GM18520 (cell line): ENCODE measurements around the gene VPS4B.
"Not testable (repeated sequence)": the region's sequence is repeated elsewhere in the genome, so short reads cannot be mapped to it uniquely, and the experiment has no call there.

Experiments
- ATAC-seq: cut with Tn5 transposase; IDR thresholded peaks from one replicate; pipeline ENCODE4 v1.9.1; 2021; ENCODE audit not compliant: unreplicated experiment

Gene VPS4B

GRCh38 chr18:63373161-63373560 is 49.1 kb downstream of the VPS4B start:
- ATAC-seq: no peak

- no peak for ATAC-seq
These were observed 53.7 kb downstream of the VPS4B start for GRCh38 chr18:63368611-63369010.

DNA sequence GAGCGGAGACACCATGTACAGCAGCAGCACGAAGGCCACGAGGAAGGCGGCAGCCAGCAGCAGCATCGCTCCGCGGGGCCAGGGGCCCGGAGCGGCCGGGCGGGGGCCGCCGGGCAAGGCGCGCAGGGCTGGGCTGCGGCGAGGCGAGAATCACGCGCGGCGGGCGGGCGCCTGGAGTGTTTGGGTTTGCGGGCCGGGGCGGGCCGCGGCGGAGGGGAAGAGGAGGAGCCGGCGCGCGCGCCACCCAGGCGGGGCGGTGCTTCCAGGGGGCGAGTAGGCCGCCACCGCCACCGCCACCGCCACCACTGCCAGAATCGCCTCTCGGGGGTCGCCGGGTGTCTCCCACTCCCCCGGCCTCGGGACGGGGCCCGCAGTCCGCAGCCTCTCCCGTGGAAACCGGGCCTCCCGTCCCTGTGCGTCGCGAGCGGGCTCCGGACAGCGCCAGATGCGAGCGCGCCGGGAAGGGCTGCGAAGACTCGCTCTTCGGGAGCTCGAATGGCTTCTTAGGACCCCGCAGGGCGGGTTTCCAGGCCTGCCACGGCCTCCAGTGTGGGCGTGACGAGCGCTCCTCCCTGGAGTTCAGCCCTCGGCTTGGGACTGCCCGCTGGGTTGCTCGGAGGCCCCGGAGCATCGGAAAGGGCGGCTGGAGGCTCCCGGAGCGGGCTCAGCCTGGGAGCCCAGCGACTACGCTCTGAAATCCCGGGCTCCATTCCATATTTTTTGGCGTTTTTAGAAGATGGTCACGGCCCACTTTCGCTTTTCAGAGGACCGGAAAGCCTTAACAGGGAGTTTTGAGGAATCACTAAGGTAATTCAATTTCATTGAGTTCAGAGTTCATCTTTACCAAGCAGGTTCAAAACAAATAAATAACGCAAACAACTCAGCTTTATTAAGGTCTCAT is 55.0 kb downstream of the VPS4B start, which contains the start of gene KDSR:
KDSR (minus strand) TSS at position 154 of the 901 bp plus-strand sequence; CDS start at position 66, 88 bp downstream.
- peak; percentile 75 for ATAC-seq

DNA sequence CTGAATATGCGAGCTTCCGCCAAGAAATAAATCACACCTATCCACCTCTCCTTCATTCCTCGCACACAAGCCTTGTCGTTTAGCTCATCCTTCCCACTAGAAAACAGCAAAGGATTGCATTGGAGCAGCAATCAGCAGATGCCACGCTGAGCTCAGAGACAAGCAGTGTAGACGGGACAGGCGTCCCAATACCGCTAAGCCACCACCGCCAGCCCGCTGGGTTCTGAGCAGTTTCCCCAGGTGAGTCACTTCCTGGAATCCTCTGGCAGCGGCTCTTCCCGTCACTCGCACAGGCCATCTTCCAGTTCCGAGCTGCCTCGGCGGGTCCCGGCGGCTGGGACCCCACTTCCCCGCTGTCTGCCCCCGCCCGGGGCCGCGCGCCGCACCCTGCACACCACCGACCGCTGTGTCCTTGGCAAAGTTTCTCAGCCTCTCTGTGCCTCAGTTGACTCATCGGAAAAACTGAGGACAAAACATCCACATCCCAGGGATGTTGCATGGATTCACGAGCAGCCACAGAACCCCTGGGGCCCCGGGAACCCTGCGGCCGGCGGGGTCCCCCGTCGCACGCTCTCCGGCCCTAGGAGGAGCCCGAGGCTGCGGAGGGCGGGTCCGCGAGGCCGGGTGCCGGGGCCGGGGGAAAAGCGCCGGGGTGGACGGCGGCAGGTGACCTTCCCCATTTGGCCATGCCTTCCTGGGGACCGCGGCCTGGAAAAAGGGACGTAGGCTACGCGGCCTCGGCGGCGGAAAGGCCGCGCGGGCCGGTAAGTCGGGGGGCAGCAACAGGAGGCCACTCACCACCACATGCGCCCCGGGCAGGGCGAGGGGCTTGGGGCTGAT is 55.8 kb downstream of the VPS4B start:
- ATAC-seq: peak; percentile 5

GRCh38 chr18:63365876-63366212 is 56.4 kb downstream of the VPS4B start:
- ATAC-seq: no peak

DNA sequence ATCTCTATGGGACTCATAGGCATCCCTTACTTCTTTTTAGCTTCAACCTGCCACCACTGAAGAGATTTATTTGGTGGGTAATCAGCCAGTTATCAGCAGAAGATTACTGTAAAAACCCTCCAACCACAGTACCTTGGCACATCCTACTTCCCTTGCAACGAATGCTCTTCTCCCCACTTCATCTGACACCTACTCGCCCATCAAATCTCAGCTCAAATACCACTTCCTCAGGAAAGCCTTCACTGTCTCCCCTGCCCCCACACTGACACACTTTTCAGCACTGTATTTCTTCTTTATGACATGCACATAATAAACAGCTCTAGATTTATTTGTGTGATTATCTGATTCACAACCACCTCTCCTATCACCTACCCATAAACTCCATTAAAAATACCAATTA is 58.3 kb downstream of the VPS4B start:
- ATAC-seq: no peak

DNA sequence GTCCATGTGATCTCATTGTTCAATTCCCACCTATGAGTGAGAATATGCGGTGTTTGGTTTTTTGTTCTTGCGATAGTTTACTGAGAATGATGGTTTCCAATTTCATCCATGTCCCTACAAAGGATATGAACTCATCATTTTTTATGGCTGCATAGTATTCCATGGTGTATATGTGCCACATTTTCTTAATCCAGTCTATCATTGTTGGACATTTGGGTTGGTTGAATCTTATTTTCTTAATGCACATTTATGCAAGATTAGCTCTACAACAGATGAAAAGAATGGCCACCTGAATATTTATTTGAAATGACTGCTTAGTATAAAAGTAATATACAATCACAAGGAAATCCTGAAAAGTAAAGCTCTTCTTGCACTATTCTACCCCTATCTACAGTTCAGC is 58.9 kb downstream of the VPS4B start:
- ATAC-seq: not testable (repeated sequence)

- no peak for ATAC-seq
These were observed 65.9 kb downstream of the VPS4B start for GRCh38 chr18:63356272-63356896.

GRCh38 chr18:63350230-63350629 is 72.0 kb downstream of the VPS4B start:
- no peak for ATAC-seq

GRCh38 chr18:63348508-63349136 is 73.7 kb downstream of the VPS4B start:
- no peak for ATAC-seq

DNA sequence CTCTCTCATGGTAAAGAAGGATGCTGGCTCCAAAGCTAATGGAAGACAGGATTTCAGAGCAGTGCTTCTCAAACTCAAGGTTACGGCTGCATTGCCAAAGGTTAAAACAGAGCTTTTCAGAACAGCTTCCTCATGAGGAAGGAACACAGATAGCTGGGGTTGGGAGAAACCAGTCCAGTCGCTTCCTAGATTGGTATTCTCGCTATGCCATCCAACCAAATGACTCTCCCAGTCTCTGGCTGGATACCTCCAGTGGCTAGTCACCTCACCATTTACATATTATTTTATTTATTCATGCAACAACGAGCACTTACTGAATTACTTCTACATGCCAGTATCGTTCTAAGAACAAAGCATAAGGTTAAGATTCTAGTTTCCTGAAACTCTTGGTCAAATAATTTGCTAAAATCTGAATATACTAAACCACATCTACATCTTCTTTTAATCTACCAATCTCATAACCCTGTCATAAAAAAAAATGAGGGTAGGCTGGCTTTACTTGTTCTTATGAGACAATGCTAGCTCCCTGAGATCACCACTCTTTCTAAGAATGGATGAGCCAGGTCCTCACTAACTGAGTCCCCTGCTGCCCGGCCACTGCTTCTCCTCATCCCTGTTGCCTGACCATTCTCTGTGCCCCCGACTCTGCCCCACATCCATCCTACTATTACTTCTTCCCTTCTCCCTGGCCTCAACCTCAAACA is 75.6 kb downstream of the VPS4B start:
- ATAC-seq: no peak

- no peak for ATAC-seq
These were observed 76.2 kb downstream of the VPS4B start for GRCh38 chr18:63346031-63346430.

DNA sequence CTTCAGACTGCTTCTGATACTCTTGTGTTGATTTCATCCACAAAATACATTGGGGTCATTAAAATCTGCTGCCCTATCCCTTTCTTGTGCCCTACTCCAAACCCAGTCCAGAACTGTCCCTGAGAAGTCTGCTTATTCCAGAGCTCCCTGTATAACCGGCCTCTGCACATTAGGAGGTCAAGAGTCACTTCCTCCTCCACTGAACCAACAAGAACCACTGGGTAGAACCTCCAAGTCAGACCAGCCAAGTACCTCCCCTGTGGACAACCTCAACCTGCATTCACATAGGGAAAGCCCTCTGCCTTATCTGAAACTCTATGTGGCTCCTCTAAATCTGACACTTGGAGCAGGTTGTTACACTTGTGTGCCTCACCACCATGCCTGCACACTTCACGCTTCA is 77.4 kb downstream of the VPS4B start:
- ATAC-seq: no peak

GRCh38 chr18:63344263-63344662 is 78.0 kb downstream of the VPS4B start:
- ATAC-seq: no peak

DNA sequence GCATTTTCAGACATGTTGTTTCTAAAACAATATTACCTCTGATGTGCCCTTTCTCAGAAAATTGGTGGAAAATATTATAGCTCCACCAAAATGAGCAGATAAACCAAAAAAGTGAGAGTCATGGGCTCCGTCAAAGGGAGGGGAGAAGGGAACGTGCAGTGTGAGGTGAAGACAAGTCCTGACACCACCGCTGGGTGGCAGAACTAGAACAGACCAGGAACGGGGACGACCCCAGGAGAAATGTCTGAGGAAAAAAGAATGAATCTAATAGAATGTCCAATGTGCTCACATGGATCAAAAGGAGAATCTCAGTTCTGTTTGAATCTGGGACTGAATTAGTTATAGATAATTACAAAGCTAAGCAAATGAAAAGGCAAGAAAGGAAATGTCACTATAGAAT is 80.1 kb downstream of the VPS4B start:
- no peak for ATAC-seq

GRCh38 chr18:63339920-63340484 is 82.3 kb downstream of the VPS4B start:
- ATAC-seq: no peak
